Ascending aorta (tissue), 2 donors: ENCODE data around the gene SLC5A1. TPM values are rescaled to one million over a fixed set of nuclear protein-coding genes. Genes with fewer than 3 reads are reported as not detected.
"Not testable (repeated sequence)": the region's sequence is repeated elsewhere in the genome, so short reads cannot be mapped to it uniquely, and the experiment has no call there.

ENCODE experiments used
- DNase-seq, 2 donors: peaks; one replicate each; pipeline ENCODE4 v3.0.0-alpha.2; 2019; ENCODE audit warnings: low spot score in 2 of 2
- H3K27ac ChIP-seq, 2 donors: fragments of 200-600 bp; sonication (generic); one replicate each; pipeline ENCODE4 v1.5.1; 2016 to 2017; ENCODE audit warnings: mild to moderate bottlenecking in 1 of 2
- H3K27me3 ChIP-seq: fragments of 200-600 bp; sonication (generic); one replicate; pipeline ENCODE4 v1.5.1; 2017
- H3K36me3 ChIP-seq, 2 donors: fragments of 200-600 bp; sonication (generic); one replicate each; pipeline ENCODE4 v1.5.1; 2016
- H3K4me1 ChIP-seq, 2 donors: fragments of 200-600 bp; sonication (generic); one replicate each; pipeline ENCODE4 v1.5.1; 2016 to 2017; ENCODE audit warnings: mild to moderate bottlenecking in 1 of 2
- H3K4me3 ChIP-seq, 2 donors: fragments of 200-600 bp; sonication (generic); one replicate each; pipeline ENCODE4 v1.5.1; 2016 to 2017; ENCODE audit warnings: mild to moderate bottlenecking in 1 of 2
- H3K9me3 ChIP-seq, 2 donors: fragments of 200-600 bp; sonication (generic); one replicate each; pipeline ENCODE4 v1.5.1; 2016
- intact Hi-C: fragments of 100-400 bp; cut with DNase I; formaldehyde crosslinking; loops from one replicate; pipeline ENCODE4 v1.15.1; 2023
- total RNA-seq: library from RNA; depleted of rRNA; stranded (reverse); fragments of >200 nt; gene quantifications from one replicate; pipeline ENCODE4 v1.1.0, GENCODE V29; 2016
- TF ChIP-seq, protein P1 (sequence below), 3 experiments: fragments of 200-600 bp in 2 of 3; fragments of 450-650 bp in 1 of 3; sonication (generic) in 2 of 3; IDR thresholded peaks; one replicate each; pipeline ENCODE4 v1.5.1; 2016 to 2019; ENCODE audit warnings: antibody characterized with exemption in 3 of 3, mild to moderate bottlenecking in 1 of 3, moderate library complexity in 1 of 3

The SLC5A1 gene
- total RNA-seq, 1 donor from 2014 or later = not detected

GRCh38 chr22:32140688-32141087, 97.6 kb downstream of the SLC5A1 start:
- H3K36me3 ChIP-seq, H3K27me3 ChIP-seq, DNase-seq, H3K9me3 ChIP-seq, H3K4me1 ChIP-seq, H3K27ac ChIP-seq, intact Hi-C loops, H3K4me3 ChIP-seq: not testable (repeated sequence)
- TF ChIP-seq, protein P1, sequence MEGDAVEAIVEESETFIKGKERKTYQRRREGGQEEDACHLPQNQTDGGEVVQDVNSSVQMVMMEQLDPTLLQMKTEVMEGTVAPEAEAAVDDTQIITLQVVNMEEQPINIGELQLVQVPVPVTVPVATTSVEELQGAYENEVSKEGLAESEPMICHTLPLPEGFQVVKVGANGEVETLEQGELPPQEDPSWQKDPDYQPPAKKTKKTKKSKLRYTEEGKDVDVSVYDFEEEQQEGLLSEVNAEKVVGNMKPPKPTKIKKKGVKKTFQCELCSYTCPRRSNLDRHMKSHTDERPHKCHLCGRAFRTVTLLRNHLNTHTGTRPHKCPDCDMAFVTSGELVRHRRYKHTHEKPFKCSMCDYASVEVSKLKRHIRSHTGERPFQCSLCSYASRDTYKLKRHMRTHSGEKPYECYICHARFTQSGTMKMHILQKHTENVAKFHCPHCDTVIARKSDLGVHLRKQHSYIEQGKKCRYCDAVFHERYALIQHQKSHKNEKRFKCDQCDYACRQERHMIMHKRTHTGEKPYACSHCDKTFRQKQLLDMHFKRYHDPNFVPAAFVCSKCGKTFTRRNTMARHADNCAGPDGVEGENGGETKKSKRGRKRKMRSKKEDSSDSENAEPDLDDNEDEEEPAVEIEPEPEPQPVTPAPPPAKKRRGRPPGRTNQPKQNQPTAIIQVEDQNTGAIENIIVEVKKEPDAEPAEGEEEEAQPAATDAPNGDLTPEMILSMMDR (IDR thresholded peaks at IDR 0.05) = peak in 1 of 3 experiments; percentile 15

DNA sequence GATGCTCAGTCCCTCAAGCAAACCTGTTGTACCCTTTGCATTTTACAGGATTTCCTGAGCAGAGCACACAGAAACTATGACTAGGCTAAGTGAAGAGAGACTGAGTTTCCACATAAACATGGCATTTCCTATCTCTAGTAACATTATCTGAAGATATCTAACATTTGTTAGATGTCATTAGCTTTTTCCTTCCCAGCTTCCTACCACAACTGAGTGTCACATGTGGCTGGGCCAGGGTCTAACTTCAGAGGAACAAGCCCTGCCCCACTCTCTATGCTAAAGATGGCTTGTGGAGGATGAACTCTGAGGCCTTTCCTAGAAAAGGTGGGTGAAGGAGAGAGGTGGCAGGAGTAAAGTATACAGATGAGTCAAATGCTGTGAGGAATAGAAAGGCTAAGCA, 99.5 kb downstream of the SLC5A1 start:
- DNase-seq = no peak
- Histone ChIP-seq H3K4me1 (no peaks in the 10 kb centered on the region), H3K27me3 (no peaks in the 10 kb centered on the region), H3K9me3 (no peaks in the 10 kb centered on the region), H3K27ac (no peak overlapping the region), H3K4me3 (no peak overlapping the region), H3K36me3 (no peaks in the 10 kb centered on the region)
- intact Hi-C loops = no loop called here
- TF ChIP-seq, protein P1 (IDR thresholded peaks at IDR 0.05) = no peak

- Histone ChIP-seq H3K27me3 (no peaks in the 10 kb centered on the region), H3K36me3 (no peaks in the 10 kb centered on the region), H3K4me3 (no peak overlapping the region), H3K9me3 (no peaks in the 10 kb centered on the region), H3K4me1 (no peaks in the 10 kb centered on the region), H3K27ac (no peak overlapping the region)
- intact Hi-C loops = no loop called here
- TF ChIP-seq, protein P1 (IDR thresholded peaks at IDR 0.05) = no peak
- no peak for DNase-seq
Observed at GRCh38 chr22:32144496-32145274, 101.6 kb downstream of the SLC5A1 start.

DNA sequence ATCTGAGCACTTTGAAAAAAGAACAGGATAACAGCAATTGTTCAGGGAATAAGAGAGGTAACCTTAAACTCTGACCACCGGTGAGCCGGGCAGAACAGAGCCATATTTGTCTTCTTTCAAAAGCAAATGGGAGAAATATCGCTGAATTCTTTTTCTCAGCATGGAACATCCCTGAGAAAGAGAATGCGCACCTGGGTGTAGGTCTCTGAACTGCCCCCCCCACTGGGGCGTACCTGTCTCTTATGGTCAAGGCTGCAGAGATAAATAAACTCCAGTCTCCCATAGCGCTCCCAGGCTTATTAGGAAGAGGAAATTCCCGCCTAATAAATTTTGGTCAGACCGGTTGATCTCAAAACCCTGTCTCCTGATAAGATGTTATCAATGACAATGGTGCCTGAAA, 104.1 kb downstream of the SLC5A1 start:
- H3K36me3 ChIP-seq, H3K9me3 ChIP-seq, H3K4me3 ChIP-seq, intact Hi-C loops, H3K27me3 ChIP-seq, H3K4me1 ChIP-seq, H3K27ac ChIP-seq, DNase-seq: not testable (repeated sequence)

GRCh38 chr22:32148372-32148771, 105.3 kb downstream of the SLC5A1 start:
- H3K27me3 ChIP-seq, intact Hi-C loops, H3K9me3 ChIP-seq, H3K27ac ChIP-seq, H3K4me1 ChIP-seq, H3K36me3 ChIP-seq, H3K4me3 ChIP-seq, DNase-seq: not testable (repeated sequence)

GRCh38 chr22:32150647-32151046, 107.6 kb downstream of the SLC5A1 start:
- H3K4me3 ChIP-seq, H3K4me1 ChIP-seq, H3K9me3 ChIP-seq, intact Hi-C loops, H3K27me3 ChIP-seq, H3K27ac ChIP-seq, H3K36me3 ChIP-seq, DNase-seq: not testable (repeated sequence)

- intact Hi-C loops, DNase-seq, H3K36me3 ChIP-seq: not testable (repeated sequence)
Observed at GRCh38 chr22:32151641-32152040, 108.6 kb downstream of the SLC5A1 start.

GRCh38 chr22:32154727-32155126, 111.7 kb downstream of the SLC5A1 start:
- H3K4me1 ChIP-seq, H3K36me3 ChIP-seq, H3K27ac ChIP-seq, H3K9me3 ChIP-seq, intact Hi-C loops, DNase-seq, H3K4me3 ChIP-seq, H3K27me3 ChIP-seq: not testable (repeated sequence)

More at GRCh38 chr22:32151641-32152040, 108.6 kb downstream of the SLC5A1 start:
- not testable (repeated sequence) for H3K9me3 ChIP-seq, H3K27ac ChIP-seq, H3K27me3 ChIP-seq, H3K4me3 ChIP-seq, H3K4me1 ChIP-seq

DNA sequence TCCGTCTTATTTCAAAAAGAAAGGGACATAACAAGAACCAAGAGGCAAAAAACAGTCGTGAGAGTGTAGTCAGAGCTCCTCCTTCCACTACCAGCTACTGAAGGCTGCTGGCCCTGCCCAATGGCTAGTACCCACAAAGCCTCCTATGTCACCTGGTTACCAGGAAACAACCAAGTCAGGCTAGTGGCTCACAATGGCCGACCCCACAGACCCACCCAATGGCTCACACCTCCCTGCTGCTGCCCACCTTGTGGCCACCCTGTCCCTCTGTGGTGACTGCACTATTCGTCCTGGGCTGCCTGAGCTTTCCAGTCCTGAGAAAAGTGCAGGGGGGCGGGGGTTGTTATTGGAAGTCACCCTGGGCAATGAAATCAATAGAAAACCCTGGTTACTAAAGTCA, 114.6 kb downstream of the SLC5A1 start:
- DNase-seq, intact Hi-C loops, H3K27me3 ChIP-seq, H3K9me3 ChIP-seq, H3K27ac ChIP-seq, H3K4me3 ChIP-seq, H3K4me1 ChIP-seq, H3K36me3 ChIP-seq: not testable (repeated sequence)
